CD14-positive monocyte (primary cell): Measurements from ENCODE around the gene ZNF385A. TPM values are rescaled to one million over a fixed set of nuclear protein-coding genes. Genes with fewer than 3 reads are reported as not detected.

Source experiments
- DNase-seq, 3 donors: peaks; one replicate each; pipeline ENCODE4 v3.0.0-alpha.2; 2011 to 2022
- H2AFZ ChIP-seq: 2 replicates; pipeline ENCODE4 v1.6.0; 2012; ENCODE audit warnings: mild to moderate bottlenecking, low read depth, low read length, inconsistent platforms; ENCODE audit not compliant: insufficient read depth, poor library complexity, severe bottlenecking
- H3K27ac ChIP-seq, 2 donors: 1 replicate in 1 of 2; 2 replicates in 1 of 2; pipeline ENCODE4 v1.5.1; 2012 to 2013; ENCODE audit warnings: low read length in 2 of 2, control low read depth in 1 of 2, inconsistent platforms in 1 of 2, low read depth in 1 of 2, mild to moderate bottlenecking in 1 of 2
- H3K27me3 ChIP-seq, 2 donors: one replicate each; pipeline versions ENCODE4 v1.6.0 to v1.6.1; 2011 to 2013; ENCODE audit warnings: low read length in 2 of 2; ENCODE audit not compliant: control insufficient read depth in 2 of 2, insufficient read depth in 2 of 2
- H3K36me3 ChIP-seq, 2 donors: replicated peaks in 1 of 2; 1 replicate in 1 of 2; 2 replicates in 1 of 2; pipeline versions ENCODE4 v1.5.1 to v1.6.1; 2012 to 2013; ENCODE audit warnings: low read length in 2 of 2, control low read depth in 1 of 2, inconsistent platforms in 1 of 2, mild to moderate bottlenecking in 1 of 2; ENCODE audit not compliant: insufficient read depth in 2 of 2, control insufficient read depth in 1 of 2
- H3K4me1 ChIP-seq, 2 donors: 1 replicate in 1 of 2; 2 replicates in 1 of 2; pipeline versions ENCODE4 v1.5.1 to v1.6.1; 2012 to 2013; ENCODE audit warnings: low read length in 2 of 2, control low read depth in 1 of 2, inconsistent platforms in 1 of 2, mild to moderate bottlenecking in 1 of 2, moderate library complexity in 1 of 2; ENCODE audit not compliant: insufficient read depth in 2 of 2, control insufficient read depth in 1 of 2
- H3K4me2 ChIP-seq: replicated peaks from 2 replicates; pipeline ENCODE3; 2012; ENCODE audit warnings: low read length, moderate library complexity, mild to moderate bottlenecking; ENCODE audit not compliant: poor library complexity, severe bottlenecking; ENCODE audit errors: extremely low read depth
- H3K4me3 ChIP-seq, 3 experiments: fragments of 200-600 bp in 1 of 3; sonication (generic) in 1 of 3; replicated peaks in 1 of 3; 1 replicate in 2 of 3; 2 replicates in 1 of 3; pipeline ENCODE4 v1.5.1; 2011 to 2013; ENCODE audit warnings: low read length in 3 of 3, mild to moderate bottlenecking in 3 of 3, control low read depth in 2 of 3, low read depth in 2 of 3, inconsistent platforms in 1 of 3, moderate library complexity in 1 of 3
- H3K79me2 ChIP-seq: 2 replicates; pipeline ENCODE4 v1.6.0; 2012; ENCODE audit warnings: mild to moderate bottlenecking, control low read depth, inconsistent platforms, low read length, moderate library complexity; ENCODE audit not compliant: insufficient read depth
- H3K9ac ChIP-seq: 2 replicates; pipeline ENCODE4 v1.6.0; 2017; ENCODE audit warnings: low read length, mild to moderate bottlenecking; ENCODE audit not compliant: insufficient read depth, poor library complexity, severe bottlenecking
- H3K9me3 ChIP-seq, 2 donors: replicated peaks in 1 of 2; 1 replicate in 1 of 2; 2 replicates in 1 of 2; pipeline versions ENCODE4 v1.5.1 to v1.6.1; 2012 to 2013; ENCODE audit warnings: low read length in 2 of 2, control low read depth in 1 of 2; ENCODE audit not compliant: control insufficient read depth in 1 of 2, insufficient read depth in 1 of 2
- H4K20me1 ChIP-seq: 2 replicates; pipeline ENCODE4 v1.6.0; 2012; ENCODE audit warnings: mild to moderate bottlenecking, low read length, control low read depth, moderate library complexity; ENCODE audit not compliant: insufficient read depth
- H3K27ac Mint-ChIP-seq, 7 donors: one replicate each; pipeline ENCODE4 v1.8.0; 2020; ENCODE audit warnings: mild to moderate bottlenecking in 7 of 7, mixed read lengths in 7 of 7, moderate library complexity in 6 of 7, inconsistent platforms in 2 of 7
- H3K27me3 Mint-ChIP-seq, 3 donors: one replicate each; pipeline ENCODE4 v1.8.0; 2021 to 2022; ENCODE audit warnings: low read depth in 3 of 3, mild to moderate bottlenecking in 3 of 3, mixed read lengths in 3 of 3, moderate library complexity in 3 of 3, inconsistent platforms in 1 of 3
- H3K36me3 Mint-ChIP-seq, 2 donors: one replicate each; pipeline ENCODE4 v1.8.0; 2020; ENCODE audit warnings: mixed read lengths in 2 of 2, inconsistent platforms in 1 of 2, mild to moderate bottlenecking in 1 of 2
- H3K4me1 Mint-ChIP-seq: one replicate; pipeline ENCODE4 v1.8.0; 2020; ENCODE audit warnings: mild to moderate bottlenecking, mixed read lengths
- H3K4me3 Mint-ChIP-seq, 2 donors: one replicate each; pipeline ENCODE4 v1.8.0; 2020; ENCODE audit warnings: mild to moderate bottlenecking in 2 of 2, mixed read lengths in 2 of 2, moderate library complexity in 1 of 2
- H3K9me3 Mint-ChIP-seq, 7 donors: one replicate each; pipeline ENCODE4 v1.8.0; 2020 to 2022; ENCODE audit warnings: mixed read lengths in 7 of 7, mild to moderate bottlenecking in 6 of 7, moderate library complexity in 6 of 7, inconsistent platforms in 2 of 7
- CTCF ChIP-seq: fragments of 200-600 bp; IDR thresholded peaks from one replicate; pipeline ENCODE4 v1.8.0; 2022; ENCODE audit warnings: antibody characterized with exemption, mild to moderate bottlenecking
- WGBS: methylation state at CpG from one replicate; pipeline ENCODE4 v1.1.5; 2013; ENCODE audit warnings: missing lambda C conversion rate; ENCODE audit not compliant: insufficient coverage; 5-methylcytosine and 5-hydroxymethylcytosine counted together
- intact Hi-C, 2 donors: fragments of 100-400 bp; cut with micrococcal nuclease; formaldehyde crosslinking; loops; one replicate each; pipeline versions ENCODE4 v1.15.0 to v1.15.1; 2023
- polyA plus RNA-seq, 3 donors: library from polyadenylated mRNA; depleted of rRNA in 1 of 3; unstranded in 2 of 3; stranded (reverse) in 1 of 3; fragments of 300-500 nt in 2 of 3; fragments of >200 nt in 1 of 3; fragmentation: Illumina TruSeq in 2 of 3; gene quantifications; 1 replicate in 2 of 3; 2 replicates in 1 of 3; pipeline ENCODE4 v1.2.3, GENCODE V29; 2012 to 2021

Gene ZNF385A
- polyA plus RNA-seq, 3 donors = 53.9 to 97.6 (median 78.3) TPM

- peaks cover 17% of the 10 kb centered on the region for H3K79me2 ChIP-seq
- Mint-ChIP-seq H3K27me3 (peaks cover 0 to 2% (median 0%) of the 10 kb centered on the region in 3 donors), H3K9me3 (peaks cover 0 to 1% (median 0%) of the 10 kb centered on the region in 7 donors), H3K4me1 (peaks cover 63% of the 10 kb centered on the region), H3K36me3 (peaks cover 50 to 70% of the 10 kb centered on the region in 2 donors), H3K27ac (peak overlapping the region; percentile 95 to 98 (median 97)), H3K4me3 (peak overlapping the region; percentile 12 to 72)
- peak overlapping the region; percentile 61 for H3K4me2 ChIP-seq
- peaks cover 35% of the 10 kb centered on the region for H4K20me1 ChIP-seq
- no peak for TF ChIP-seq CTCF
- H3K36me3 ChIP-seq = peaks cover 34 to 39% of the 10 kb centered on the region in 2 donors
- peak overlapping the region; percentile 92 to 93 for H3K27ac ChIP-seq
- 23% methylated on average over 1 of the region's 6 CpGs for WGBS
- intact Hi-C loops = loop anchor here in 1 of 2 donors (1.0 to 5.0 kb wide), 2 partner anchors 10 to 104 kb away; partner anchors contain the start of gene NCKAP1L
- H3K9ac ChIP-seq = peak overlapping the region; percentile 54
- peaks cover 68 to 76% of the 10 kb centered on the region in 2 donors for H3K4me1 ChIP-seq
- peak in 1 of 3 donors; percentile 46 for DNase-seq
- no peaks in the 10 kb centered on the region for H3K27me3 ChIP-seq
- no peak overlapping the region for H2AFZ ChIP-seq
- H3K9me3 ChIP-seq = no peaks in the 10 kb centered on the region
- peak overlapping the region in 1 of 3 experiments; percentile 56 for H3K4me3 ChIP-seq
These were observed 8.7 kb upstream of the ZNF385A start for GRCh38 chr12:54393207-54393609.

- peaks cover 0 to 1% (median 0%) of the 10 kb centered on the region in 7 donors for H3K9me3 Mint-ChIP-seq
- intact Hi-C loops = loop anchor here in 1 of 2 donors (1.0 to 5.0 kb wide), 2 partner anchors 9 to 105 kb away; partner anchors contain the start of gene NCKAP1L
These were observed 8.1 kb upstream of the ZNF385A start for GRCh38 chr12:54392485-54393206.

More at GRCh38 chr12:54392485-54393206, 8.1 kb upstream of the ZNF385A start:
- peak overlapping the region in 1 of 3 experiments; percentile 56 for H3K4me3 ChIP-seq
- peaks cover 30% of the 10 kb centered on the region for H4K20me1 ChIP-seq
- peak overlapping the region in 1 of 2 donors; percentile 12 for H3K4me3 Mint-ChIP-seq
- peak overlapping the region; percentile 54 for H3K9ac ChIP-seq
- no peaks in the 10 kb centered on the region for H3K9me3 ChIP-seq
- peaks cover 28 to 33% of the 10 kb centered on the region in 2 donors for H3K36me3 ChIP-seq
- peak overlapping the region; percentile 61 for H3K4me2 ChIP-seq
- no peak for TF ChIP-seq CTCF
- peaks cover 0 to 2% (median 0%) of the 10 kb centered on the region in 3 donors for H3K27me3 Mint-ChIP-seq
- H3K27ac Mint-ChIP-seq = peak overlapping the region; percentile 95 to 98 (median 97)
- H3K27ac ChIP-seq = peak overlapping the region; percentile 92 to 93
- H3K4me1 ChIP-seq = peaks cover 73 to 81% of the 10 kb centered on the region in 2 donors
- H3K36me3 Mint-ChIP-seq = peaks cover 44 to 64% of the 10 kb centered on the region in 2 donors
- no peak overlapping the region for H2AFZ ChIP-seq
- peaks cover 11% of the 10 kb centered on the region for H3K79me2 ChIP-seq
- no peak for DNase-seq
- H3K27me3 ChIP-seq = no peaks in the 10 kb centered on the region
- 85% methylated on average over 8 of the region's 8 CpGs for WGBS
- H3K4me1 Mint-ChIP-seq = peaks cover 69% of the 10 kb centered on the region
